HG03342 (cell line): ENCODE measurements around the gene DISP2.

ENCODE experiments used
- ATAC-seq: cut with Tn5 transposase; IDR thresholded peaks from one replicate; pipeline ENCODE4 v1.9.1; 2021; ENCODE audit warnings: mild to moderate bottlenecking, moderate library complexity; ENCODE audit not compliant: unreplicated experiment

Gene DISP2

DNA sequence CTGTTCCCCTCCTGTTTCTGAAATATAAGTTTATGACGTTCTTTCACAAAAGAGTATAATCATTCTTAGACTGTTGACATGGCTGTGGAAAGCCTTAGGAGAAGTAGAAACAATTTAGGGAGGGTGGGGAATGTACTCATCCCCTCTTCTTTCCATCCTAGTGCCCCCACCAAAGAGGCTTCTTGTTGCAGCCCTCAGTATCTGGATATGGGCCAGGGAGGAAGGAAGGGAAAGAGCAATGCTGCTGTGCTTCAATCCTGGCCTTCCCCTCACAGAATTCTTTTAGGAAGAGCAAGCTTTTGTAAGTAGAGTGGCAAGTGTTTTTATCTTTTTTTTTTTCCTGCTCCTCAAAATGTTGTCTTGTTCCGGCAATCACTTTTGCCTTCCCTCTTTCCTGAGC is 32.8 kb upstream of the DISP2 start:
- ATAC-seq: no peak

DNA sequence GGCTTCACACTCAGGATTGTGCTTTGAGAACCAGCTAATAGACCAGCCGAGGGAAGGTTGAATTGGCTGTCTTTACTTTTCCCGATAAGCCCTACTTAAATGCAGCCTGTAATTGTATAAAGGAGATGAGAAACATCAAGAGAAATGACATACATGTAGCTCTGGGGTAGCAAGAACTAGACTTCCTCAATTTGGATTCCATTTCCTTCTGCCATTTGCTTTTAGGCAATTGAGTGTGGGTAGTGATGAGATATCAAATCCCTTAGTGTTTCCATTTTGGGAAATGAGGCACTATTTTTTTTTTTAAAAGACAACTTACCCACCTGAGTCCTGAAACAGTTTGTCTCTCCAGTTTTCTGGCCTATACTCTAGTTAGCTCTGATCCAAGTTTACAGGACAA is 32.3 kb upstream of the DISP2 start:
- no peak for ATAC-seq

DNA sequence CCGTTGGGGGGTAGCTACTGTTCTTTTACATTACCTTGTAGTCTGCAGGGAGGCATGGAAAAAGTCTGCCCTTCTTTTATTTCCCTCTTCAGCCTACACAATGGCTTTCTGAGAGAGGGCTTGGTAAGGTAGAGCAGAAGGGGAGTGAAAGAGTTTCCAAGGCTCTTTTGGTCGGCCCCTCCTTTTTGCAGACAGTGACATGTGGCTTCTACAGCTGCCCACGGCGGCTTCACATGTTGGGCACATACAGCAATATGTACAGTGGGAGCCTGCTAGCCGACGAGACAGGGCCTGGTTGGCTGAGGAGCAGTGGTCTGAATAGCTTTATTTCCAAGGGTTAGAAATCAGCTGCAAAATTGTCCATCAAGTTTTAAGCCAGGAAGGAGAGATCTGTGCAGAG is 30.6 kb upstream of the DISP2 start:
- no peak for ATAC-seq

DNA sequence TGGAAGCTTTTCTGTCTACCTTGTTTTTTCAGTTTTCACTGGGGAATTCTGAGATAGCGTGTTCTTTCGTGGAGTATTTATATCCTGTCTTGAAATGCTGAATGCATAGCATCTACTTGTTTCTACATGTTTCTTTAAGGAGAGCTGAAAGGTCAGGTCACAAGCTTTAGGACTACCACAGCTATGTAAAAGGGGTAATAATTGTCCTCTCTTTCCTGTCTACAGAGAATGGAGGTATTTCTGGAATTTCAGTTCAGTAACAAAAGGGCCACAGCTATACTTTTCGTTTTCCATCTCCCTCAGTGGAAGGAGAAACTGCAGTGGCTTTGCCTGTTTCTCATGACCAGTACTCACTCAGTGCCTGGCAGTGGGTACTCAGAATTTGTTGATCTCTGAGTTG is 29.8 kb upstream of the DISP2 start:
- no peak for ATAC-seq

DNA sequence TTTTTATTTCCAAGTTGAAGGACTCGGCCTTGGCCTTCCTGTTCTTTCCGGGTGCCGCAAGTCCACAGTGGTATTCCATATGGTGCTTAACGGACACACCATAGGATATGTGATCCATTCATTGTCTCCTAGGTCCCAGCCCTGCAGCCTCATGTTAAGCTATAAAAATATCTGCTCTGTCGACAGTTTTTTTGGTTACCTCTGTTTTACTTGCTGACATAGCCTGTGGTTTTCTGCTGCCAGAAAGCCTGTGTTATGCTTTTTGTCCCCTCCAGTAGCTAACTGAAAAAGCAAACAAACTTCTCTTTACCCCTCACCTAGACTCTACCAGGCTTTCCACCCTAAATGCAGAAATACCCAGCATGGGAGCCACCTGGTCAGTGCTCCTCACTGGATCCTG is 29.3 kb upstream of the DISP2 start:
- no peak for ATAC-seq

DNA sequence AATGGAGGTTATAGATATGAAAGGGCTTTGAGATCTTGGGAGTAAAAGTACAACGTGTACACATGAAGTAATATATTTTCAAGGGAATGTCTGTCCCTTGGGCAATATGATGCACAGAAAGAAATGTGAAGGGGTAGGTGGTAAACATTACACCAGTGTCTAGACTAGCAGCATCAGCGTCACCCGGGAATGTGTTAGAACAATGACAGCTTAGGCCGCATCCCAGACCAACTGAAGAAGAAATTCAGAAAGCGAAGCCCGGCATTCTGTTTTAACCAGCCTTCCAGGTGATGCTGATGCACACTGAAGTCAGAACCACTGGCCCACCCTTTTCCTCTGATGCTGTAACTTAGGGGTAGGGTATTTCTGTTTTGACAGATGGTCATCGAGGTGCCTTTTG is 28.2 kb upstream of the DISP2 start:
- ATAC-seq: no peak

DNA sequence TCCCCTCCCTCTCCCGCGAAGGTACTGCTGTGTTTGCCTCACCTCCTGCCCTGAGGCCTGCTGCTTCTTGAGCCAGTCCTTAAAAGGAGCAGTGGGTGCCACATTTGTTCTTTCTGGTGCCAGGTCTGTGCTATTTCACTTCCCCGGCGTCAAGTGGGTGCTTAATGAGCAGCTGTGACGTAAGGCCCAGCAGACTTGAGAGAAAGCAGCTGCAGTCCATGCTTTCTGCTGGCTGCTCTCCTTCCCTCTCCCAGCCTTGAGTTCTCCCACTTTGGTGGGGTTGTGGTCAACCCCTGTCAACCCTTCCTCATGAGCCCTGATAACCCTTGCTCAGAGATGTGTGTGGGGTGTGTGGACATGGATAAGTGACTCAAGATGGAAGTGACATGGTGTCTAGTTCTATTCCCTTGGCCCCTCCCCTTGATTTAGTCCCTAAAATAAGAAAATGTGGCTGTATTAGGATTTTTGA is 27.6 kb upstream of the DISP2 start:
- ATAC-seq: no peak

DNA sequence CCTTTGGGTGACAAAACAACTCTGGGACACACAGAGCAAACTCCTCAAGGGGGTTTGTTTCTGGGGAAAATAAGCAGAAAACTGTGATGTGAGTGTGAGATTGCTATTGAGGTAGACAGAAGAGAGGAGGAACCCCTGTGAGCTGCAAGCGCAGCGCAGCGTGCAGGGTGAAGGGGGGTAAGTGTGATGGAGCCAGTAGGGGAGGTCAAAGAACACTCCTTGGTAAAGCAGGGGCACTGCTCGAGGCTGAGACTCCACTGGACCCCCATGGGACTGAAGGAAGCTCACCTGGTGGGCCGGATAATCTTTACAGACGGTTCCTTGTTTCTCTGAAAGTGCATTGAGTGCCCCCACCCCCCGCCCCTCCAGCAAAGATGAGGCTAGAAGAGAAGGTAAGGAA is 27.0 kb upstream of the DISP2 start:
- ATAC-seq: no peak

DNA sequence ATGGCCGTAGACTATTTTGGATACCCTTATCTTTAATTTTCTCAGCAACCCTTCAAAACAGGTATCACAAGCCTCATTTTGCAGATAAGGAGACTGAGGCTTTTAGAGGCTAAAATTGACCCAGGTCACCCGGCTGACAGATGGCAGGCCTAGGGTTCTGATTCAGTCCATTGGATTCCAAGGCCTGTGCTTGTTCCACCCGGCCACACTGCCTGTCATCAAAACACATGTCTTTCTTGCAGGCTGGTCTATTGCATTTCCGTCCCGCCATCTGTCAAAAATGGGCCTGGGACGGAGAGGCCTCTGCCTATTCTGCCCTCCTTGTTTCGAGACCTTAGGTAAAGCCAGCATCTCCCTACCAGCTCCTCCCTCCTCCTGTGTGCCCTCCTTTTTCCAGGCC is 26.4 kb upstream of the DISP2 start:
- no peak for ATAC-seq

DNA sequence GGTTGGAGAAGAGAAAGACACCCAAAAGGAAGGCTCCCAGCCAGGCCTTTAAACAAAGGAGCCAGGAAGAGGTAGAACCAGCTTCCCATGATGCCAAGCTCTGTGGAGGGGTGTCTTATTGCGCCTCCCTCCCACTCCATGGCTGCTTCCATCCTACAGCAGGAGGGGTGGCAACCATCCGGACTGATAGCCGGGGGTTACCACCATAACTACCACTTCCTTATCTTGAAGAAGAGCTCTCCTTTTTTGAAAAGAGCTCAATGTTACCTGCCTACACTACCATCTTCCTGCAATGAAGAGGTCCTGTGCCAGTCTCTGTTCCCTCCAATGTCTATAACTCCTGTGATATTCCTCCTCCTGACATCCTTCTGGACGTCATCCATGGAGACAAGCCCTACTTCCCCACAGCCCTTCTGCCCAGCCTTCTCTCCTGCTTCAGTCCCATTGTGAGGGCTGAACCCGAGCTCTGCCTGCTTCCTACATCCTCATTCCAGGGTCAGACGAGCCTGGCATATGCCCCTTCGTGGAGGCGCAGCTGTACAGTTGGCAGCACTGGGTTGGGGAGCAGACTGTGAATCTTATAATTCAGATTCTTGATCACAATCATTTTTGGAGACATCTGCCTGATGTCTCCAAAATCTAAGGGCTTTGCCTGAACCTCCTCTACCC is 25.8 kb upstream of the DISP2 start:
- no peak for ATAC-seq

DNA sequence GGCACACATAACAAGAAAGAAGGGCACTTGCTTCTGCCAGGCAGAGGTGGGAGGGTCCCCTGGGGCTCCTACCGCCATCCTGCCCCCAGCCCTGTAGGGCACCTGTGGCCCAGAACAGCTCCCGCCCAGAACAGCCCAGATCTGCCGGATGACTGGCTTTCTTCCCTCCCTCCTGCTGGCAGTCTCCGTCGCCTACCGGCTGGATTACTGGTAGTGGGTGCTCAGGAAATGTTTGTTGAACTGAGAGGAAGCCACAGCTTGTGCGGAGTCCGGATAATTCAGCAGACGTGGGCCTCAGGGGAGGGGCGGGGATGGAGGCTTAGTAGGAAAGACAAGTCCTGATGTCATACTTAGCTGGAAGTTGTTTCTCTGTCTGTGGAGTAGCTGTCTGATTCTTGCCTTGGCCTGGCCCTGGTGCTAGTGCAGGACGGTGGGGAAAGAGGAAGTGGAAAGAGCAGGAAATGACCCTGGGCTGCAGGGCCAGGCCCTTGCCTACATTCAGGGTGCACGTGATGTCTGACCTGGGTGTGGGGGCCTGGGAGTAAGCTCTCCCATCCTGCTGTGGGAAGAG is 24.0 kb upstream of the DISP2 start:
- no peak for ATAC-seq

DNA sequence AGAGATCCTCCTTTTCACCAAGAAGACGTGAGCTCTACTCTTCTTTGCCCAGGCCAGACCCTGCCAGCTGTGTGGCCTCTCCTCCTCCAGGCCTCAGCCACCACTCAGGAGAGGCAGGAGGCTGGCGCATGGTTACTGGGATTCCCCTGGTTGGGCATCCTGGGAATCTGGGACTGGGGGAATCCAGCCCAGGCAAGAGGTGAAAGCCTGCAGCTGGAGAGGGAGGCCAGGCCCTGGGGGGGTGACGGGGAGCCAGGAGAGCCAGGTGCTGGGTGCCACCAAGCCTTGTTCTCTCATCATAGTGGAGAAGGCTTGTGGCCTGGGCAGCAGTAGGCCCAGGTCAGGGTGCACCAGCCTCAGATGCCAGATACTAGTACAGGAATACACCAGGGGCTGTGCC is 23.5 kb upstream of the DISP2 start:
- no peak for ATAC-seq

DNA sequence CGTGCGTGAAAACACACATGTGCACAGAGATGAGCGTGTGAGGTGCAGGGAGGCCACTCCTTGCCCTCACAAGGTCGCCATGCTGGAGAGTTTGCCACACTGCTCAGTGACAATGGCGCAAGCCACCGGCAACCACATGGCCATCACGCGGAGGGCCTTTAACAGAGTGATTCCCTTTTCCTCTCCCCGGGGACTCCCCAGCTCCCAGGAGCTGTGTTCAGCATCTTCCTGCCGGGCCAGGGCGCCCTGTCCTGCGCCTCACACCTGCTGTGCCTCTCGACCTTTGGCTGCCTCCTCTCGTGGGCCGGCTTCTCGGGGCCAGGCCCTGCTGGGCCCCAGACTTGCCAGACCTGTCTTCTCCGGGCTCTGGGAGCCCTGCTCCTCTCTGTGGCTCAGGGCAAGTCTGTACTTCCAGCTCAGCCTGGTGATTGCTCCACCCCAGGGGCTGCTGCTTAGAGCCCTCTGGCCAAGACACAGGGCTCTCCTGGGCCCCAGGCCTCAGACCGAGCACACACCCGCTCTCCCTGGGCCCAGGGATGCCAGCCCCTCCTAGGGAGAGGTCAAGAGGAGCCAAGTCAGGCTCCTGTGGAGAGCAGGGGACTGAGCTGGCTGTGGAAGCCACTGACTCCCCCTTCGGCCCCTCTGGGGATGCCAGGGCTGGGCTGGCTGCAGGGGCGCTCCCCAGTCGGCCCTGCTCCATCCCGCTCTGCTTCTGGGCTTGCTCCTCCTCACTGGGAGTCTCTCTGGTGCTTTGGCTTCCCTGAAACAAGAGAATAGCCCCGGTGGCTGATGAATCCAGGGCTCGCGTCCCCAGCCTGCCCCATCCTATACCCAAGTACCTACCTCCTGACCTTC is 22.9 kb upstream of the DISP2 start:
- no peak for ATAC-seq

DNA sequence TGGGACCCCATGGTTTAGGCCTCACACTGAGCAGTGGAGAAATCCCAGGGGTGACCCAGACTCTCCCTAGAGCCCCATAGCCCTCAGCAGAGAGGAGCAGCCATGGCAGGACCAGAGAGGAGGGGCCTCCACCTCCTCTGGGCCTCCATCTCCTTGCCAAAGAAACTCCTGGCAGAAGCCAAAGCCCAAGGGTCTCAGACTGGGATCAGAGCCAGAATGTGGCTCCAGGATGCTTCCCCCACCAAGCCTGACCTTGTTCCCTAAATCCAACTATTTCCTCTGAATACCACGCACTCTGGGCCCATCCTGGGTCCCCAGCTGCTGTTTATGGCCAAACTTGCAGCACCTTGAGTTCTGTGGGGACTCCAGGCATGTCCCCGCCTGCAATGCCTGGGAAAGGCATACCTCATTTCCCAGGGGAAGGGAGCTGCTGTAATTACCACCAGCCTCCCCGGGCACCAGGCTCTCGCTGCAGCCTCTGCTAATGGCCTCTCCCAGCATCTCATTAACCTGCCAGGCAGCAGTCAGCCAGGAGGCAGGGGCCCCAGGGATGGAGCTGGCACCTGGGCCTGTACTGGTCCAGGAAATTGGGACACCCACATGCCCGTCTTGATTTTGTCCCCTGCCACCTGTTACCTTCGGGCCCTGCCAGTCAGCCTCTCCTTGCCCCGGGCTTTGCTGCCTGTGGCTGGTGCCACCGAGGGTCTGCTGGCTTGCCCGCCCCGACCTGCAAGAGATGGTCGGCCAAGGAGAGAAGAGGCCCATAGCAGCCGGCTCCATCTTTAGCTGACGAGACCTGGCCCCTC is 21.9 kb upstream of the DISP2 start:
- no peak for ATAC-seq

DNA sequence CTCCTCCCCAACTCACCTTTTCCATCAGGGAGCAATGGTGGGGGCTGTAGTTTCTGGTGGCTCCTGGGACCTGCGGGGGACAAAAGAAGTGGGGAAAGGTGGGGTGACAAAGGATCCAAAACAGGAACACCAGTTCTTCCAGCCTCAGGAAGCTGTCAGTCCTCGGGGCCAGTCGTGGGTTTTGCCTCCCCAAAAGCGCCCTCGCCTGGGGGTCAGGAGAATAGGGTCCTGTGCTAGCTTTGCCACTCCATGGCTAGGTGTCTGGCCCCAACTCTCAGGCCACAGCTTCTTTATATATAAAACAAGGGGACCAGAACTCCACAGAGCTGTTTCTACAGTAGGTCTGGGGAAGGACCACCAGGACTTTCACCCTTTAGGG is 21.3 kb upstream of the DISP2 start:
- ATAC-seq: no peak

DNA sequence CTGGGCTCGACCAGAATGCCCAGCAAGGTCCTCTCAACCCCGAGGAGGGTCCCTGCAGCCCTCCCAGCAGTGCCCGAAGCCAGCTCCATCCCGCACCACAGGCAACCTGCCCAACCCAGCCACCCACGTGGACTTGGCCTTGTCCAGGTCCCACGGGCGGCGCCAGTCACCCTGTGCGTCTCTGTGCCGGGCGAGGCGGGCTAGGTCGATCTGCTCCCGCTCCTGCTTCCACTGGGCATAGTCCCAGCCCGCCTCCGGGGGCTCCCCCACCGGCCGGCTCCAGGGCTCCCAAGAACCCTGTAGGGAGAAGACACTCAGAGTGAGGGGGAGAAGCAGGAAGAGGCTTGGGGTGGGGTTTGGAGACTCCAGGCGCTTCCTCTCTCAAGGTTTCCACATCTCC is 20.4 kb upstream of the DISP2 start:
- ATAC-seq: no peak

DNA sequence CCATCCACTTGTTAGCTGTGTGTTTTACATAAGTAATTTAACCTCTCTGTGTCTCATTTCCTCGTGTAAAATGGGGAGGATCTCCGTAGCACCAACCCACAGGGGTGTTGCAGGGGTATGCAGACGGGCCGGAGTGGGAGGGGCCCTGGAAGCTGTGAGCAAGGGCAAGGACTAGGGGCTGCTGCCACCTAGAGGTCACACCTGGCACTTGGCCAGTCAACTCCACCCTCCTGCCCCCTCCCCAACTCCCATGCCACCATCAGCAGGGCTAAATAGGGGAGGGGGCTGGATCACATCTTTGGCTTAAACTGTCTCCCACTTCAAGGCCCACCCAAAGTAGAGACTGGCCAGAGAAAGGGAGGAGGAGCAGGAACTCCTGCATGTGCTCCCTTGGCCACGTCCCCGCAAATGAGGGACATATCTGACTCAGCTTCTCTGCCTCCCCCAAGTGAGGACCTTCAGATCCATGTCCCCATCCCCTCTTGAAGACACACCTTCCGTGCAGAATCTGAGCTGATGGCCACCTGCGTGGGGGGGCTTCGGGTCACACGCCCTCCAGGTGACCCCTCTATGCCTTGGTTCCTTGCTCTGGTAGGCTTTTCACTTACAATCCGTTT is 19.9 kb upstream of the DISP2 start:
- ATAC-seq: peak; percentile 61

DNA sequence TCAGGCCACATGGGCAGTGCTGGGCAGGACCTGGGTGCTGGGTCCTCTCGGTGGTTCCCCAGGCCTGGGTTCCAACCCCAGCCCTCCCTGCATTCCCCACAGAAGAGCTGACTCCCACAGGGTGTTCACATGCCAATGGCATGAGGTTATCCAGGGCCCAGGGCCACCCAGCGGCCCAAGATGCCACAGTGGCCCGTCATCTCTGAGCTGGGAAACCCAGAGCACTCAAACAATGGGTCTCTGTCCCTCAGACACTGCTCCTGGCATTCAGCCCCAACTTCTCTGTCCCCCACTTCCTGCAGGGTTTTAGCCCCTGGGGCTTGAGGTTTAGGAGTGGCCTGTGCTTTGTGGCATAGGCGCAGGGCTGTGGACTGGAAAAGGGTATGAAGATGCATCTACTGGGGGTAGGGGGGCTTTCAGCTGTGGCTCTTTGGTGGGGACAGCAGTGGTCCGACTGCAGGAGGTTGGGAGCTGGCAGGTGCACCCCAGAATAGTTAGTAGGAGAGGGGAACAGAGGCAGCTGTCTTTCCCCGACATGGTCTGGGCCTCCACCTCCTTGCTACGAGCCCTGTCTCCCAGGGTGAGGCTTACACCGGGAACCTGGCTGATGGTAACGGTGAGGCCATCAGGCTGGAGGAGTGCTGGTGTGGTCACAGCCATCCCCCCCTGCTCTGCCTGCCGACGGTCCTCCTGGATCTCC is 18.9 kb upstream of the DISP2 start:
- no peak for ATAC-seq

DNA sequence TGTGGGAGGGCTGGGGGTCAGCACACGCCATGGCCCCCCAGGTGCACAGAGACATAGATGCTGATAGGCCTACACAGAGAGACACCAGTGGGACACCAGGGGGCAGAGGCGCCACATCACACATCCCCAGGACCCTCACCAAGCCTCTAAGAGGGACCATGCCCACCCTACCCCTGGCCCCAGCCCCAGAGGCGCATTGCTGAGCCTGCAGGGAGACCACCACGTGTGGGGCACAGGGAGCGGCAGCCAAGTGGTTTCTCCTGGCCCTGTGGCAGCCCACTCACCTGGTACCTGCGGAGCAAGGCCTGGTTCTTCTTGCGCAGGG is 18.4 kb upstream of the DISP2 start:
- no peak for ATAC-seq

DNA sequence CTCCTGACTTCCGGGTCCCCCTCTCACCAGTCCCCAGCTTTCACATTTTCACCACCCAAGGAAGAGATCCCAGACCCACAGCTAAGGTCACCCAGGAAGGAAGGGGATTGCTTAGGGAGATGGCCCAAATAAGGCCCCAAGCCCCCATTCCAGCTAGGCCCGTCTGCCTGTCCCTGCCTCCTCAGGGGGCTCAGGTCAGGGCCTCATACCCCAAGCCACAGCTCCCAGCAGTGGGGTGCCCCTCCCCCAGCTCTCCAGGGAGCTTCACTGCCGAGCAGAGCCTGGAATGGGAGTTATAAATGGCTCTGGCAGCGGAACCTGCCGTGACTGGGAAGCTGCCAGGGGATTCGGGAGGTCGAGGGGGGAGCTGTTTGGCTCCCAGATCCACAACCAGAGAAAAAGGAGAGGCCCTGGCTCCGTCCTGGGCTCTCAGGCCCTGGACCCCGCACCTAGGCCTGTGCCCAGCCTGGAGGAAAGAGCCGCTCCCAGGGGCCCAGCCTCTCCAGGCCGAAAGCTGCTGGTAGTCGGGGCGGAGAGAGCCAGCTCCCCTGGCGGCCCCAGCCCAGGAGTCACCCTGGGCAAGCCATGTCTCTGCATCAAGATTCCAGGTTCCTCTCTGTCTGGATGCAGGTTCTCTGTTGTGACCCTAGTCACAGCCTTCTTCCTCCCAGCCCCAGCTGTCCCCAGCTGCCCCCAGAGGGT is 17.8 kb upstream of the DISP2 start:
- no peak for ATAC-seq
